Endothelial cell of umbilical vein (primary cell): Measurements from ENCODE around the gene KIF26B. TPM values are rescaled to one million over a fixed set of nuclear protein-coding genes. Genes with fewer than 3 reads are reported as not detected.

Experiments
- BruUV-seq: library from RNA; stranded (reverse); fragments of 400-500 nt; replicated peaks from 2 replicates; lab custom pipeline; 2021; lab: Mats Ljungman, UMichigan
- CTCF ChIA-PET: fragments of 300-600, 350-600 bp; sonication (Branson Sonifier 250); formaldehyde crosslinking; loops from one replicate; lab custom pipeline; 2021; ENCODE audit warnings: antibody characterized with exemption, inconsistent platforms; lab: Charles Lee
- POLR2A ChIA-PET: fragments of 300-600, 350-600 bp; sonication (Branson Sonifier 250); formaldehyde crosslinking; loops from one replicate; lab custom pipeline; 2021; ENCODE audit warnings: antibody characterized with exemption, inconsistent platforms; lab: Charles Lee
- DNase-seq: peaks from one replicate; pipeline ENCODE4 v3.0.0-alpha.2; 2011; ENCODE audit warnings: low read depth, low spot score
- FAIRE-seq: peaks from 2 replicates; lab custom pipeline; 2011; peaks lifted over from hg19 to GRCh38; lab: Jason Lieb, UNC
- H2AFZ ChIP-seq: 2 replicates; pipeline ENCODE4 v1.6.0; 2012; ENCODE audit warnings: low read depth, low read length, control low read depth, inconsistent platforms
- H3K27ac ChIP-seq: 2 replicates; pipeline ENCODE4 v1.5.1; 2011; ENCODE audit warnings: low read depth, mild to moderate bottlenecking, control low read depth, low read length, moderate library complexity; ENCODE audit not compliant: insufficient read depth
- H3K27me3 ChIP-seq, 2 experiments: 2 replicates each; pipeline versions ENCODE4 v1.6.0 to v1.6.1; 2011; ENCODE audit warnings: low read length in 2 of 2, mixed read lengths in 1 of 2; ENCODE audit not compliant: control insufficient read depth in 2 of 2, insufficient read depth in 2 of 2
- H3K36me3 ChIP-seq, 2 experiments: 2 replicates in 1 of 2; 3 replicates in 1 of 2; pipeline ENCODE4 v1.5.1; 2011; ENCODE audit warnings: low read length in 2 of 2, mild to moderate bottlenecking in 1 of 2, moderate library complexity in 1 of 2; ENCODE audit not compliant: control insufficient read depth in 2 of 2, insufficient read depth in 2 of 2; ENCODE audit errors: extremely low read depth in 1 of 2
- H3K4me1 ChIP-seq: 3 replicates; pipeline ENCODE4 v1.5.1; 2011; ENCODE audit warnings: mild to moderate bottlenecking, low read length; ENCODE audit not compliant: control insufficient read depth, insufficient read depth; ENCODE audit errors: extremely low read depth
- H3K4me2 ChIP-seq: 2 replicates; pipeline ENCODE4 v1.6.1; 2011; ENCODE audit warnings: low read length, control low read depth, mixed read lengths; ENCODE audit not compliant: insufficient read depth
- H3K4me3 ChIP-seq, 3 experiments: fragments of 200-600 bp in 1 of 3; sonication (generic), shearing (Covaris generic) in 1 of 3; replicated peaks in 1 of 3; 2 replicates each; pipeline ENCODE4 v1.5.1; 2011 to 2016; ENCODE audit warnings: control low read depth in 3 of 3, low read length in 3 of 3, mild to moderate bottlenecking in 2 of 3, inconsistent platforms in 1 of 3, low read depth in 1 of 3, moderate library complexity in 1 of 3; ENCODE audit not compliant: insufficient read depth in 1 of 3
- H3K79me2 ChIP-seq: 2 replicates; pipeline ENCODE4 v1.6.0; 2012; ENCODE audit warnings: low read length, inconsistent platforms; ENCODE audit not compliant: control insufficient read depth, insufficient read depth
- H3K9ac ChIP-seq: replicated peaks from 2 replicates; pipeline ENCODE3; 2011; ENCODE audit warnings: low read length, control low read depth; ENCODE audit not compliant: insufficient read depth; ENCODE audit errors: extremely low read depth
- H3K9me1 ChIP-seq: replicated peaks from 3 replicates; pipeline ENCODE4 v1.6.0; 2011; ENCODE audit warnings: mild to moderate bottlenecking, low read length; ENCODE audit not compliant: control insufficient read depth, insufficient read depth; ENCODE audit errors: extremely low read depth
- H3K9me3 ChIP-seq: replicated peaks from 2 replicates; pipeline ENCODE4 v1.5.1; 2012; ENCODE audit warnings: low read length, inconsistent platforms; ENCODE audit not compliant: control insufficient read depth, insufficient read depth
- H4K20me1 ChIP-seq: replicated peaks from 2 replicates; pipeline ENCODE3; 2011; ENCODE audit warnings: mild to moderate bottlenecking, low read length; ENCODE audit not compliant: control insufficient read depth, insufficient read depth; ENCODE audit errors: extremely low read depth
- EZH2 ChIP-seq: IDR thresholded peaks from 2 replicates; pipeline ENCODE4 v1.6.1; 2012; ENCODE audit warnings: borderline replicate concordance, low read depth, mild to moderate bottlenecking, moderate library complexity, low read length, inconsistent platforms; ENCODE audit not compliant: severe bottlenecking
- FOS ChIP-seq: IDR thresholded peaks from 2 replicates; pipeline ENCODE4 v1.6.1; 2011; ENCODE audit warnings: mild to moderate bottlenecking, low read length, moderate library complexity, borderline replicate concordance; ENCODE audit not compliant: insufficient read depth
- GATA2 ChIP-seq: IDR thresholded peaks from 2 replicates; pipeline ENCODE4 v1.7.0; 2011; ENCODE audit warnings: low read depth, mild to moderate bottlenecking, moderate library complexity, mixed read lengths, low read length; ENCODE audit not compliant: insufficient read length, insufficient read depth
- JUN ChIP-seq: IDR thresholded peaks from 2 replicates; pipeline ENCODE4 v1.6.1; 2011; ENCODE audit warnings: borderline replicate concordance, low read depth; ENCODE audit not compliant: insufficient read length, insufficient read depth
- MYC ChIP-seq: IDR thresholded peaks from one replicate; pipeline ENCODE4 v1.6.1; 2011; ENCODE audit warnings: mild to moderate bottlenecking, low read depth, low read length
- POLR2A ChIP-seq: IDR thresholded peaks from 2 replicates; pipeline ENCODE4 v1.6.1; 2012; ENCODE audit warnings: low read depth, mild to moderate bottlenecking, control low read depth, low read length
- POLR2AphosphoS5 ChIP-seq: IDR thresholded peaks from 2 replicates; pipeline ENCODE4 v1.6.1; 2012; ENCODE audit warnings: low read depth, mild to moderate bottlenecking, control low read depth, low read length, moderate library complexity; ENCODE audit not compliant: insufficient read depth
- dilution Hi-C: fragments of 300-500 bp; cut with MboI; formaldehyde crosslinking; loops from one replicate; pipeline ENCODE4 v1.15.0; 2019; ENCODE audit warnings: low sequenced_read_pairs; ENCODE audit not compliant: extremely low pct_ligation_motif_present
- intact Hi-C: fragments of 100-400 bp; cut with micrococcal nuclease; formaldehyde crosslinking; loops from one replicate; pipeline ENCODE4 v1.10.0; 2022
- polyA plus RNA-seq, 4 experiments: library from polyadenylated mRNA; depleted of rRNA in 3 of 4; stranded (reverse) in 3 of 4; unstranded in 1 of 4; fragments of >200 nt; gene quantifications; 2 replicates each; pipeline versions ENCODE4 v1.2.1 to v1.2.3, GENCODE V29; 2011 to 2012; ENCODE audit warnings: missing spikeins in 1 of 4
- total RNA-seq: library from RNA; stranded (reverse); gene quantifications from 2 replicates; pipeline ENCODE4 v1.2.3, GENCODE V29; 2021
- TF ChIP-seq, protein P1 (sequence below): IDR thresholded peaks from 2 replicates; pipeline ENCODE4 v1.6.1; 2011; ENCODE audit not compliant: insufficient read depth, insufficient read length

KIF26B gene
- total and polyA plus RNA-seq, 2 donors (not counting 3 experiments of a cell fraction or from before 2014, with no cell fraction given) = 0.04 to 0.49 TPM

DNA sequence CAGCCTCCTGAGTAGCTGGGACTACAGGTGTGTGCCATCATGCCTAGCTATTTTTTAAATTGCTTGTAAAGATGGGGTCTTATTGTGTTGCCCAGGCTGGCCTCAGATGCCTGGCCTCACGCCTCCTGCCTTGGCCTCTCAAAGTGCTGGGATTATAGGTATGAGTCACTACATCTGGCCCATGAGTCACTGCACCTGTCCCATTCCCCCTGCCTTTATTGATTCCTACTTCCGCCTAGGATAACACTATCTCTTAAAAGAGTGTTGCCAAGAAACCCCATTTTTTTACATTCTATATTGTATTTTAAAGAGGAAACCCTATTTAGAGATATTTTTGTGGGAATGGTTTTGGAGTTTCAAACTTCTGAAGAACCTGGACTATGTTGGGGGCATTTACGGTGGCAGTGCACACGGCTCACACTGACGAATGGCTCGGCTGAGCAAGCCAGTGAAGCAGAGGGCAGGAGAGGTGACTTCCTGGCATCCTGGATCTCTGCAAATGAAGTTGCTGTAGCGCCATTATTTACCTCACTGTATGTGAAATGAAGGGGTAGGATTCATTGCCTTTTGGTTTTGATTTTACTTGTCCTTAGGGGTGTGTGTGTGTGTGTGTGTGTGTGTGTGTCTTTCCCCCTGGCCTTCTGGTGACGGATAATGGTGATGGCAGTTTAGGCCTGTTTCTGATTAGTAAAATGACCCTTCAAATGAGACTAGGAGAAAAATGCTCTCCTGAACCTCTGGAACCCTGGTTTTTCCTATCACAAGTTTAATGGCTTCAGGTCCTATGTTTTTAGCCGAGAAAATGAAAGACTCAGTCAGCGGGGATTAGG is 22.5 kb downstream of the KIF26B start:
- Histone ChIP-seq H3K4me1 (no peaks in the 10 kb centered on the region), H3K4me2 (no peak overlapping the region), H3K9me1 (no peaks in the 10 kb centered on the region), H3K27me3 (no peaks in the 10 kb centered on the region), H4K20me1 (no peaks in the 10 kb centered on the region), H3K9me3 (no peaks in the 10 kb centered on the region), H3K27ac (no peak overlapping the region), H2AFZ (no peak overlapping the region), H3K4me3 (no peak overlapping the region), H3K79me2 (no peaks in the 10 kb centered on the region), H3K9ac (no peak overlapping the region), H3K36me3 (no peaks in the 10 kb centered on the region)
- FAIRE-seq (no peak), DNase-seq (no peak)
- CTCF ChIA-PET = no interaction called here
- intact Hi-C loops (no loop called here), dilution Hi-C loops (no loop called here)
- no peak for TF ChIP-seq POLR2A
- TF ChIP-seq FOS = no peak
- TF ChIP-seq, protein P1, sequence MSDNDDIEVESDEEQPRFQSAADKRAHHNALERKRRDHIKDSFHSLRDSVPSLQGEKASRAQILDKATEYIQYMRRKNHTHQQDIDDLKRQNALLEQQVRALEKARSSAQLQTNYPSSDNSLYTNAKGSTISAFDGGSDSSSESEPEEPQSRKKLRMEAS = no peak
- TF ChIP-seq JUN = no peak
- no peak for TF ChIP-seq EZH2
- no peak for TF ChIP-seq POLR2AphosphoS5
- no peak for TF ChIP-seq GATA2
- TF ChIP-seq MYC = no peak
- POLR2A ChIA-PET = no interaction called here
- no TSS peak for BruUV-seq
